Glutamatergic neuron (in vitro differentiated cells): ENCODE measurements around the gene CAMK2D. TPM values are rescaled to one million over a fixed set of nuclear protein-coding genes. Genes with fewer than 3 reads are reported as not detected.
"Not testable (repeated sequence)": the region's sequence is repeated elsewhere in the genome, so short reads cannot be mapped to it uniquely, and the experiment has no call there.

Experiments used
- DNase-seq: peaks from one replicate; pipeline ENCODE4 v3.0.0; 2022
- H3K27ac Mint-ChIP-seq: one replicate; pipeline ENCODE4 v1.8.0; 2020; ENCODE audit warnings: mild to moderate bottlenecking, mixed read lengths, inconsistent platforms; ENCODE audit not compliant: unreplicated experiment
- H3K27me3 Mint-ChIP-seq: one replicate; pipeline ENCODE4 v1.8.0; 2020; ENCODE audit warnings: mild to moderate bottlenecking, moderate library complexity, mixed read lengths, inconsistent platforms; ENCODE audit not compliant: unreplicated experiment
- H3K36me3 Mint-ChIP-seq: one replicate; pipeline ENCODE4 v1.8.0; 2020; ENCODE audit warnings: mild to moderate bottlenecking, mixed read lengths, inconsistent platforms; ENCODE audit not compliant: unreplicated experiment
- H3K4me1 Mint-ChIP-seq: one replicate; pipeline ENCODE4 v1.8.0; 2020; ENCODE audit warnings: mild to moderate bottlenecking, low read depth, mixed read lengths, inconsistent platforms; ENCODE audit not compliant: unreplicated experiment
- H3K4me3 Mint-ChIP-seq: one replicate; pipeline ENCODE4 v1.8.0; 2020; ENCODE audit warnings: mild to moderate bottlenecking, mixed read lengths, inconsistent platforms; ENCODE audit not compliant: unreplicated experiment
- H3K9me3 Mint-ChIP-seq: one replicate; pipeline ENCODE4 v1.8.0; 2020; ENCODE audit warnings: mild to moderate bottlenecking, moderate library complexity, mixed read lengths, inconsistent platforms; ENCODE audit not compliant: unreplicated experiment
- total RNA-seq: library from RNA; stranded (reverse); fragmentation: NEBNext Ultra II Directional; extraction: Animal tissue kit (Norgen Biotek cat#: 25700); gene quantifications from one replicate; pipeline ENCODE4 v1.2.1, GENCODE V29; 2021; ENCODE audit not compliant: unreplicated experiment
- TF ChIP-seq, protein P1 (sequence below): fragments of 200-600 bp; sonication (generic); IDR thresholded peaks from one replicate; pipeline ENCODE4 v1.5.0; 2021; ENCODE audit not compliant: partially characterized antibody, unreplicated experiment

CAMK2D gene
- total RNA-seq, 1 donor from 2014 or later = 24.8 TPM

GRCh38 chr4:113707048-113707447 lies 54.5 kb downstream of the CAMK2D start:
- no peaks in the 10 kb centered on the region for H3K27me3 Mint-ChIP-seq
- H3K9me3 Mint-ChIP-seq = no peaks in the 10 kb centered on the region
- H3K4me1 Mint-ChIP-seq = no peaks in the 10 kb centered on the region
- no peak for DNase-seq
- no peak overlapping the region for H3K27ac Mint-ChIP-seq
- H3K4me3 Mint-ChIP-seq = no peak overlapping the region
- no peaks in the 10 kb centered on the region for H3K36me3 Mint-ChIP-seq
- TF ChIP-seq, protein P1, sequence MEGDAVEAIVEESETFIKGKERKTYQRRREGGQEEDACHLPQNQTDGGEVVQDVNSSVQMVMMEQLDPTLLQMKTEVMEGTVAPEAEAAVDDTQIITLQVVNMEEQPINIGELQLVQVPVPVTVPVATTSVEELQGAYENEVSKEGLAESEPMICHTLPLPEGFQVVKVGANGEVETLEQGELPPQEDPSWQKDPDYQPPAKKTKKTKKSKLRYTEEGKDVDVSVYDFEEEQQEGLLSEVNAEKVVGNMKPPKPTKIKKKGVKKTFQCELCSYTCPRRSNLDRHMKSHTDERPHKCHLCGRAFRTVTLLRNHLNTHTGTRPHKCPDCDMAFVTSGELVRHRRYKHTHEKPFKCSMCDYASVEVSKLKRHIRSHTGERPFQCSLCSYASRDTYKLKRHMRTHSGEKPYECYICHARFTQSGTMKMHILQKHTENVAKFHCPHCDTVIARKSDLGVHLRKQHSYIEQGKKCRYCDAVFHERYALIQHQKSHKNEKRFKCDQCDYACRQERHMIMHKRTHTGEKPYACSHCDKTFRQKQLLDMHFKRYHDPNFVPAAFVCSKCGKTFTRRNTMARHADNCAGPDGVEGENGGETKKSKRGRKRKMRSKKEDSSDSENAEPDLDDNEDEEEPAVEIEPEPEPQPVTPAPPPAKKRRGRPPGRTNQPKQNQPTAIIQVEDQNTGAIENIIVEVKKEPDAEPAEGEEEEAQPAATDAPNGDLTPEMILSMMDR = no peak

DNA sequence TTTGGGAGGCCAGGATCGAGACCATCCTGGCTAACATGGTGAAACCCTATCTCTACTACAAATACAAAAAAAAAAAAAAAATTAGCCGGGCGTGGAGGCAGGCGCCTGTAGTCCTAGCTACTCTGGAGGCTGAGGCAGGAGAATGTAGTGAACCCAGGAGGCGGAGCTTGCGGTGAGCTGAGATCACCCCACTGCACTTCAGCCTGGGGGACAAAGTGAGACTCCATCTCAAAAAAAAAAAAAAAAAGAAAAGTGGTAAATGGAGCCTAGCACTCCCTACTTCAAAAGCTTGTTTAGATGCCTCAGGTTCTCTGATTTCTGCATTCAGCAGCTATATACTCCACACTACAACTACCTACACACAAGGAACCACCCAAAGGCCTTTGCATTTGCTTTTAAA lies 56.4 kb downstream of the CAMK2D start:
- H3K4me3 Mint-ChIP-seq, H3K9me3 Mint-ChIP-seq, DNase-seq, H3K27me3 Mint-ChIP-seq, H3K4me1 Mint-ChIP-seq, H3K36me3 Mint-ChIP-seq, H3K27ac Mint-ChIP-seq: not testable (repeated sequence)

GRCh38 chr4:113702596-113702995 lies 58.9 kb downstream of the CAMK2D start:
- H3K4me3 Mint-ChIP-seq, H3K4me1 Mint-ChIP-seq, H3K36me3 Mint-ChIP-seq, H3K27ac Mint-ChIP-seq, H3K9me3 Mint-ChIP-seq, DNase-seq, H3K27me3 Mint-ChIP-seq: not testable (repeated sequence)

DNA sequence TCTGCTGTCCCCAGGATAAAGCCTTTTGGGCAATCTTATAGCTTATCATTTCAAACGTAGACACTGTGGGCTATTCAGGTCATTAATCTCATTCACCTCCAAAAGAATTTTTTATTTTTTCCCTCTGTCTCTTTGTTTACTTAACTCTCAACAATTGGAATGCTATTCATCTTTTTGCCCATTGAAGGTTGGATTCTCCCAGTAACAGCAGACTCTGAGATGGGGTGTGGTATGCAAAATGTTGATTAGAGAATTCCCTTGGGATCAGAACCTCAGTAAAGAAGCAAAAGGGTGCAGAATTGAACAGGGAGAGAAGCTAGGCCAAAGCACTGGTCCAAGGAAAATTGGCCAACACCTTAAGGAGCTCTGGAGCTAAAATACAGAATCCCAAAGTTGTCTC lies 60.4 kb downstream of the CAMK2D start:
- no peak for DNase-seq
- Mint-ChIP-seq H3K9me3 (no peaks in the 10 kb centered on the region), H3K27ac (no peak overlapping the region), H3K4me3 (no peak overlapping the region), H3K4me1 (no peaks in the 10 kb centered on the region), H3K27me3 (no peaks in the 10 kb centered on the region), H3K36me3 (no peaks in the 10 kb centered on the region)
- TF ChIP-seq, protein P1 = no peak

GRCh38 chr4:113700602-113701150 lies 60.9 kb downstream of the CAMK2D start:
- DNase-seq = no peak
- TF ChIP-seq, protein P1 = no peak
- no peak overlapping the region for H3K27ac Mint-ChIP-seq
- H3K4me1 Mint-ChIP-seq = no peaks in the 10 kb centered on the region
- H3K36me3 Mint-ChIP-seq = no peaks in the 10 kb centered on the region
- H3K9me3 Mint-ChIP-seq = no peaks in the 10 kb centered on the region
- H3K27me3 Mint-ChIP-seq = no peaks in the 10 kb centered on the region
- no peak overlapping the region for H3K4me3 Mint-ChIP-seq

GRCh38 chr4:113699772-113700171 lies 61.8 kb downstream of the CAMK2D start:
- H3K27me3 Mint-ChIP-seq = no peaks in the 10 kb centered on the region
- no peaks in the 10 kb centered on the region for H3K36me3 Mint-ChIP-seq
- H3K9me3 Mint-ChIP-seq = no peaks in the 10 kb centered on the region
- H3K4me1 Mint-ChIP-seq = no peaks in the 10 kb centered on the region
- no peak overlapping the region for H3K4me3 Mint-ChIP-seq
- no peak for DNase-seq
- no peak overlapping the region for H3K27ac Mint-ChIP-seq
- TF ChIP-seq, protein P1 = no peak
